Thyroid gland (tissue), 4 donors: Measurements from ENCODE around the gene TMEM212.

Experiments
- CTCF ChIP-seq, 6 experiments: fragments of 200-600 bp in 3 of 6; fragments of 450-650 bp in 3 of 6; sonication (generic) in 3 of 6; IDR thresholded peaks; one replicate each; pipeline ENCODE4 v1.5.1; 2016 to 2019; ENCODE audit warnings: antibody characterized with exemption in 6 of 6, mild to moderate bottlenecking in 2 of 6, inconsistent platforms in 1 of 6, moderate library complexity in 1 of 6
- POLR2A ChIP-seq, 2 donors: fragments of 450-650 bp; IDR thresholded peaks; one replicate each; pipeline ENCODE4 v1.6.1; 2017; ENCODE audit warnings: antibody characterized with exemption in 2 of 2, mild to moderate bottlenecking in 2 of 2, moderate library complexity in 1 of 2

- no peak for TF ChIP-seq CTCF (IDR thresholded peaks at IDR 0.05)
- no peak for TF ChIP-seq POLR2A (IDR thresholded peaks at IDR 0.05)
Measured at GRCh38 chr3:171847133-171847532, 4.0 kb downstream of the TMEM212 start.
